Mesenchymal stem cell (in vitro differentiated cells and primary cell): ENCODE data around the gene RGP1.

ENCODE experiments used
- DNase-seq: peaks from one replicate; pipeline ENCODE4 v3.0.0-alpha.2; 2013
- H2AFZ ChIP-seq: one replicate; pipeline ENCODE4 v1.6.1; 2013; ENCODE audit warnings: low read depth, mild to moderate bottlenecking, control low read depth, inconsistent platforms, low read length, moderate library complexity
- H2AK5ac ChIP-seq: 2 replicates; pipeline ENCODE4 v1.6.1; 2013; ENCODE audit warnings: low read length, moderate library complexity, mild to moderate bottlenecking, inconsistent platforms; ENCODE audit not compliant: severe bottlenecking
- H2BK120ac ChIP-seq: one replicate; pipeline ENCODE4 v1.6.1; 2013; ENCODE audit warnings: low read depth, mild to moderate bottlenecking, inconsistent platforms, low read length, moderate library complexity
- H2BK12ac ChIP-seq, 2 experiments: one replicate each; pipeline ENCODE4 v1.6.1; 2013; ENCODE audit warnings: inconsistent platforms in 2 of 2, low read length in 2 of 2, mild to moderate bottlenecking in 2 of 2, moderate library complexity in 2 of 2, control low read depth in 1 of 2
- H2BK15ac ChIP-seq: one replicate; pipeline ENCODE4 v1.6.1; 2013; ENCODE audit warnings: mild to moderate bottlenecking, low read depth, inconsistent platforms; ENCODE audit not compliant: poor library complexity, severe bottlenecking
- H2BK5ac ChIP-seq: 2 replicates; pipeline ENCODE4 v1.6.1; 2013; ENCODE audit warnings: low read depth, mild to moderate bottlenecking, low read length, control low read depth, inconsistent platforms; ENCODE audit not compliant: poor library complexity, severe bottlenecking
- H3K14ac ChIP-seq, 2 experiments: one replicate each; pipeline ENCODE4 v1.6.1; 2013; ENCODE audit warnings: inconsistent platforms in 2 of 2, low read length in 2 of 2, control low read depth in 1 of 2, mild to moderate bottlenecking in 1 of 2, moderate library complexity in 1 of 2
- H3K18ac ChIP-seq, 2 experiments: one replicate each; pipeline ENCODE4 v1.6.1; 2013; ENCODE audit warnings: inconsistent platforms in 2 of 2, low read length in 2 of 2, control low read depth in 1 of 2, low read depth in 1 of 2, mild to moderate bottlenecking in 1 of 2
- H3K23ac ChIP-seq, 2 experiments: one replicate each; pipeline ENCODE4 v1.6.1; 2013; ENCODE audit warnings: inconsistent platforms in 2 of 2, low read length in 2 of 2, mild to moderate bottlenecking in 2 of 2, moderate library complexity in 2 of 2, control low read depth in 1 of 2
- H3K27ac ChIP-seq: 2 replicates; pipeline ENCODE4 v1.5.1; 2013; ENCODE audit warnings: mild to moderate bottlenecking, moderate library complexity, low read length, control low read depth, inconsistent platforms; ENCODE audit not compliant: poor library complexity, severe bottlenecking
- H3K27me3 ChIP-seq, 2 experiments: 2 replicates each; pipeline versions ENCODE4 v1.6.1 to v1.7.0; 2013; ENCODE audit warnings: low read length in 2 of 2, mild to moderate bottlenecking in 2 of 2, moderate library complexity in 2 of 2, control low read depth in 1 of 2, inconsistent platforms in 1 of 2; ENCODE audit not compliant: control insufficient read depth in 1 of 2, insufficient read depth in 1 of 2
- H3K36me3 ChIP-seq, 2 experiments: 2 replicates each; pipeline versions ENCODE4 v1.6.1 to v1.7.0; 2013; ENCODE audit warnings: low read length in 2 of 2, control low read depth in 1 of 2, inconsistent platforms in 1 of 2, low read depth in 1 of 2, mild to moderate bottlenecking in 1 of 2; ENCODE audit not compliant: insufficient read depth in 2 of 2, control insufficient read depth in 1 of 2
- H3K4ac ChIP-seq, 2 experiments: one replicate each; pipeline ENCODE4 v1.6.1; 2013; ENCODE audit warnings: inconsistent platforms in 2 of 2, low read length in 2 of 2, mild to moderate bottlenecking in 2 of 2, moderate library complexity in 2 of 2, control low read depth in 1 of 2, low read depth in 1 of 2
- H3K4me1 ChIP-seq: 2 replicates; pipeline ENCODE4 v1.6.1; 2013; ENCODE audit warnings: low read depth, low read length, control low read depth; ENCODE audit not compliant: control insufficient read depth, insufficient read depth
- H3K4me2 ChIP-seq: 2 replicates; pipeline ENCODE4 v1.6.1; 2013; ENCODE audit warnings: low read length, mild to moderate bottlenecking, inconsistent platforms; ENCODE audit not compliant: poor library complexity, severe bottlenecking
- H3K4me3 ChIP-seq, 2 experiments: 2 replicates each; pipeline versions ENCODE4 v1.5.1 to v1.7.0; 2013; ENCODE audit warnings: low read length in 2 of 2, mild to moderate bottlenecking in 2 of 2, control low read depth in 1 of 2, low read depth in 1 of 2; ENCODE audit not compliant: insufficient read depth in 1 of 2
- H3K79me1 ChIP-seq: replicated peaks from 2 replicates; pipeline ENCODE4 v1.6.1; 2013; ENCODE audit warnings: mild to moderate bottlenecking, control low read depth, low read length, inconsistent platforms; ENCODE audit not compliant: poor library complexity, severe bottlenecking
- H3K9ac ChIP-seq: 2 replicates; pipeline ENCODE4 v1.7.0; 2013; ENCODE audit warnings: mild to moderate bottlenecking, low read length, moderate library complexity
- H3K9me3 ChIP-seq: 2 replicates; pipeline ENCODE4 v1.7.0; 2013; ENCODE audit warnings: mild to moderate bottlenecking, low read length; ENCODE audit not compliant: control insufficient read depth
- H4K8ac ChIP-seq: one replicate; pipeline ENCODE4 v1.6.1; 2013; ENCODE audit warnings: inconsistent platforms, mild to moderate bottlenecking, low read length, moderate library complexity
- H4K91ac ChIP-seq: one replicate; pipeline ENCODE4 v1.6.1; 2013; ENCODE audit warnings: mild to moderate bottlenecking, low read length, inconsistent platforms
- WGBS: methylation state at CpG from one replicate; pipeline ENCODE4 v1.1.7; 2013; ENCODE audit warnings: mixed read lengths; 5-methylcytosine and 5-hydroxymethylcytosine counted together

Gene RGP1

DNA sequence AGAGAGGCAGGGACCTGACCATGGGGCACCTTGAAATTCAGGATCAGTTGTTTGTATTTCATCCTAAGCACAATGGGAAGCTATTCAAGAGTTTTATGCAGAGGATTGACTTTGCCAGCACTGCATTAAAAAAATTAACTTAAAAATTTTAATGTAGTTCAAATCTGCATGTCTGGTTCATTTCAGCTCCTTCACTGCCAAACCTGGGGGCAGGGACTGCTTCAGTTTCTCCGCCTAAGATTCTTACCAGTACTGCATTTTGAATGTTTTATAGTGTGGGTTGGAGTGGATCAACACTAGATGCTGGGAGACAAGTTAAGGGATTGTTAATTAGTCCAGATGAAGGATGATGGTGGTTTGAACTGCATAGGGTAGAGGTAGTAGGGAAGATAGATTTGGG is 20.7 kb downstream of the RGP1 start:
- H2AK5ac ChIP-seq, result no peak overlapping the region
- 97% methylated on average over 1 of the region's 1 CpG for WGBS
- no peak overlapping the region for H2BK120ac ChIP-seq

DNA sequence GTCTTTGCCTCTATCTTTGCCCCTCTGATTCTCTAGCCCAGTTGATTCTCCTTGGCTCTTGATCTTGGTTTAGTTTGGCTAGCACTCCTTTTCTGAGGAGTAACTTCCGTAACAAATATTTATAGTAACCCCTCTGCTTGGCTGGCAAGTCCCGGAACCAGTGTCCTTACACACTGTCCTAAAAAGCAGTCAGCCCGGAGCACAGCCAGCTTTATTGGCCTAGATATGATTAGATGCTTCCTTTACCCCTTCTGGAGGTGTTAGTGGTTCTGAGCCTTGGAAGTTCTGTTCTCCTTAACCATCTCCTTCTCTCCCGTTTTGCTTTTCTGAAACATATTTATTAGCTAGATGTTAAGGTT is 22.0 kb downstream of the RGP1 start:
- Histone ChIP-seq H3K9ac (no peak overlapping the region), H2AK5ac (no peak overlapping the region), H3K79me1 (peaks cover 16% of the 10 kb centered on the region), H3K36me3 (peaks cover 0 to 3% of the 10 kb centered on the region in 2 experiments), H3K27ac (no peak overlapping the region), H2AFZ (no peak overlapping the region), H3K23ac (no peak overlapping the region), H3K4me1 (peaks cover 6% of the 10 kb centered on the region), H3K4ac (no peak overlapping the region), H2BK15ac (no peak overlapping the region), H2BK12ac (no peak overlapping the region), H3K27me3 (no peaks in the 10 kb centered on the region), H3K9me3 (no peaks in the 10 kb centered on the region), H2BK120ac (no peak overlapping the region), H3K18ac (no peak overlapping the region), H3K4me3 (no peak overlapping the region), H4K91ac (no peak overlapping the region), H3K14ac (no peak overlapping the region), H2BK5ac (no peak overlapping the region), H4K8ac (no peak overlapping the region), H3K4me2 (no peak overlapping the region)
- no peak for DNase-seq
- WGBS, result 83% methylated on average over 2 of the region's 4 CpGs

More for the DNA sequence above, 20.7 kb downstream of the RGP1 start:
- Histone ChIP-seq H3K79me1 (peaks cover 15% of the 10 kb centered on the region), H3K4me2 (no peak overlapping the region), H3K27ac (no peak overlapping the region), H2BK5ac (no peak overlapping the region), H2BK15ac (no peak overlapping the region), H3K14ac (no peak overlapping the region), H3K4me3 (no peak overlapping the region), H4K91ac (no peak overlapping the region), H3K18ac (no peak overlapping the region), H2BK12ac (no peak overlapping the region), H3K4ac (no peak overlapping the region), H4K8ac (no peak overlapping the region), H2AFZ (no peak overlapping the region), H3K9me3 (no peaks in the 10 kb centered on the region), H3K36me3 (peaks cover 0 to 3% of the 10 kb centered on the region in 2 experiments), H3K9ac (no peak overlapping the region), H3K4me1 (peaks cover 2% of the 10 kb centered on the region), H3K23ac (no peak overlapping the region), H3K27me3 (no peaks in the 10 kb centered on the region)
- DNase-seq, result no peak

DNA sequence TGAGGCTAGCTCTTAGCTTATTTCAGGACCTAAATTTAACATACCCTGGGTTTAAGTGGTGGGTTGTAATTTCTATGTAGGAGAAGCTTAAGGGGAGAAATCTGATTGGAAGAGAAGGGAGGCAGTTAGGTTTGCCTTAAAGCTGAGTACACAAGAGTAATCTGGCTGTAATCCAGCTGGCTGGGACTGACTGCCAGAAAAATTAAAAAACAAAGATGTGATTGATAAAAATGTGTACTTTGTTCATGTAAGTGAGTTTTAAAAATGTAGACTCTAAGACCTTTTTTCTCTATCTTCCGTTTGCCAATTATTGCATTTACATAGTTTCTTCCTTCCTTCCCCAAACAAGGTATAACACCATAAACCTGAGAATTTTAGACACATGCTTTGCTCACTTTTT is 22.4 kb downstream of the RGP1 start:
- Histone ChIP-seq H2BK120ac (no peak overlapping the region), H3K23ac (no peak overlapping the region), H2BK15ac (no peak overlapping the region), H2AFZ (no peak overlapping the region), H3K9ac (no peak overlapping the region), H3K9me3 (no peaks in the 10 kb centered on the region), H3K4me3 (no peak overlapping the region), H3K18ac (no peak overlapping the region), H3K27me3 (no peaks in the 10 kb centered on the region), H2BK12ac (no peak overlapping the region), H4K8ac (no peak overlapping the region), H3K27ac (no peak overlapping the region), H3K4me1 (peaks cover 8% of the 10 kb centered on the region), H2BK5ac (no peak overlapping the region), H3K79me1 (peaks cover 16% of the 10 kb centered on the region), H3K4me2 (no peak overlapping the region), H2AK5ac (no peak overlapping the region), H3K36me3 (peaks cover 0 to 3% of the 10 kb centered on the region in 2 experiments), H3K14ac (no peak overlapping the region), H4K91ac (no peak overlapping the region), H3K4ac (no peak overlapping the region)
- WGBS, result no CpG with 5 or more reads among the region's 1 CpG
- no peak for DNase-seq

DNA sequence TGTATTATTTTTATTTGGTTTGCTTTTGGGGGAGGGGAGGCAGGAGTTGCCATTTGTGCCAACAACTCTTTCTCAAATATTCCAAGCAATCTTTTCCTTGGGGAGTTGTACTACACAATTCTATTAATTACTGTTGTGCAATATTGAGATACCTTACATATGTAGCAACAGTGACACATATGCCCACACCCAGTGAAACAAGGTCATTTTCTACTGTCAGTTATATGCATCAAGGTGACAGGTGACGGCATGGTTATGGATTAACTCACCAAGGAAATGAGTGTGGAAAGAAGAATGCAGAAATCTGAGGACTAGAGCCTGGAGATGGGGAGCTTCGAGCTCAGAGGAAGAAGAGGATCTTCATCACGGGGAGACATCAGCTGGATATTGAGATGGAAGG is 22.9 kb downstream of the RGP1 start:
- H3K27ac ChIP-seq, result no peak overlapping the region
- H2BK12ac ChIP-seq, result no peak overlapping the region
- H3K4me1 ChIP-seq, result peaks cover 8% of the 10 kb centered on the region
- DNase-seq, result no peak
- no peak overlapping the region for H4K91ac ChIP-seq
- H3K27me3 ChIP-seq, result no peaks in the 10 kb centered on the region
- no peak overlapping the region for H3K4me3 ChIP-seq
- H2BK15ac ChIP-seq, result no peak overlapping the region
- no peak overlapping the region for H3K14ac ChIP-seq
- no peak overlapping the region for H2AFZ ChIP-seq
- no peak overlapping the region for H3K4me2 ChIP-seq
- H3K4ac ChIP-seq, result no peak overlapping the region
- no peak overlapping the region for H4K8ac ChIP-seq
- H3K18ac ChIP-seq, result no peak overlapping the region
- H3K79me1 ChIP-seq, result peaks cover 16% of the 10 kb centered on the region
- H2BK120ac ChIP-seq, result no peak overlapping the region
- H3K9ac ChIP-seq, result no peak overlapping the region
- WGBS, result 88% methylated on average over 3 of the region's 3 CpGs
- no peak overlapping the region for H2BK5ac ChIP-seq
- peaks cover 0 to 3% of the 10 kb centered on the region in 2 experiments for H3K36me3 ChIP-seq
- H2AK5ac ChIP-seq, result no peak overlapping the region
- no peaks in the 10 kb centered on the region for H3K9me3 ChIP-seq
- no peak overlapping the region for H3K23ac ChIP-seq
